ENCODE results near the gene FAT1. TPM values are rescaled to one million over a fixed set of nuclear protein-coding genes. Genes with fewer than 3 reads are reported as not detected.

FAT1 gene
- total and polyA plus RNA-seq, 9 of the 15 experiments (the other 6 are each of a cell fraction or from before 2014, with no cell fraction given), result 6.0 to 38.4 (median 21.4) TPM

DNA sequence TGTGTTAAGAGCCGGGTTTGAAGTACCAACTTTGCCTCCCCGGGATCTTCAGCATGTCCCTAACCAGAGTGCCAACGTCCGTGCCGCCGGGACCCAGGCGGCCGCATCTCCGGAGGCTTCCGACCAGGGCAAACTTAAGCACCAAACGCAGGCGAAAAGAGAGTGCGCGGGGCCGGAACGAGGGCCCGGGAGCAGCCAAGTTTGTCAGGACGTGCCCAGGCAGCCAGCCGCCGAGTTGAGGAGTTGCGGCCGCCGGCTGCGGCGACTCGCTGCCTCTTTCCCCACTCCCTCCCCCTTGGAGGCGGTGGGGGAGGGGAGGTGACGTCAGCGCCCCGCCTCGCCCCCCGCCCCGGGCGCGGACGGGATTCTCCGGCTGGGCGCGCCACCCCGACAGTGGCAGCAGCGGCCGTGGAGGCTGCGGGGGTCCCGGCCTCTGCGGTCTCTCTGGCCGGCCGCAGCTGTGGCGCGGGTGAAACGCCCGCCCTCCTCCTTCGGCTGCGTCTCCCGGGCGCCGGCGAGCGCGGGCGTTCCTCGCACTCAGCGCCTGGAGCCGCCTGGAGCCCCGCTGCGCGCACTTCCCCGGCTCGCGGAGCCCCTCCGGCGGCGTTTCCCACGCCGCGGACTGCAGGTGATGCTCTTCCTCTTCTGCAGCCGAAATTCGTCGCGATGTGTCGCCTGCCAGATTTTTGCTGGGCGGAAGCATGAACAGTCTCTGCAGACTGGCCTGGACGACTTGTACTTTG lies 2.9 kb upstream of the FAT1 start (continued):
- TF ChIP-seq JUN (IDR thresholded peaks at IDR 0.05; ENCODE audit: borderline replicate concordance, low read depth, low read length), result no peak
- peak; percentile 86; the same call in 1 of the 2 replicates for TF ChIP-seq JUN (CRISPR knock-in tag; IDR thresholded peaks at IDR 0.05; ENCODE audit: borderline replicate concordance)
- peak; percentile 31 for TF ChIP-seq FIP1L1 (IDR thresholded peaks at IDR 0.05; ENCODE audit: low read depth, low read length, poor library complexity, severe bottlenecking)
- TF ChIP-seq EGR1 (conservative IDR thresholded peaks at IDR 0.05), result no peak
- TF ChIP-seq, protein P1, sequence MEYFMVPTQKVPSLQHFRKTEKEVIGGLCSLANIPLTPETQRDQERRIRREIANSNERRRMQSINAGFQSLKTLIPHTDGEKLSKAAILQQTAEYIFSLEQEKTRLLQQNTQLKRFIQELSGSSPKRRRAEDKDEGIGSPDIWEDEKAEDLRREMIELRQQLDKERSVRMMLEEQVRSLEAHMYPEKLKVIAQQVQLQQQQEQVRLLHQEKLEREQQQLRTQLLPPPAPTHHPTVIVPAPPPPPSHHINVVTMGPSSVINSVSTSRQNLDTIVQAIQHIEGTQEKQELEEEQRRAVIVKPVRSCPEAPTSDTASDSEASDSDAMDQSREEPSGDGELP (CRISPR knock-in tag; IDR thresholded peaks at IDR 0.05; ENCODE audit: borderline replicate concordance), result peak; percentile 28; the same call in 1 of the 2 replicates
- no peak for TF ChIP-seq GABPB1 (CRISPR knock-in tag; IDR thresholded peaks at IDR 0.05)
- no peak for TF ChIP-seq ZNF175 (CRISPR knock-in tag; IDR thresholded peaks at IDR 0.05; ENCODE audit: low read depth)
- no peak for TF ChIP-seq ZC3H4 (CRISPR knock-in tag; IDR thresholded peaks at IDR 0.05; ENCODE audit: borderline replicate concordance)
- no peak for TF ChIP-seq RBM15 (IDR thresholded peaks at IDR 0.05; ENCODE audit: insufficient read depth, low read length)
- TF ChIP-seq PTTG1 (tag; IDR thresholded peaks at IDR 0.05; ENCODE audit: low read depth), result no peak
- TF ChIP-seq, protein P2, sequence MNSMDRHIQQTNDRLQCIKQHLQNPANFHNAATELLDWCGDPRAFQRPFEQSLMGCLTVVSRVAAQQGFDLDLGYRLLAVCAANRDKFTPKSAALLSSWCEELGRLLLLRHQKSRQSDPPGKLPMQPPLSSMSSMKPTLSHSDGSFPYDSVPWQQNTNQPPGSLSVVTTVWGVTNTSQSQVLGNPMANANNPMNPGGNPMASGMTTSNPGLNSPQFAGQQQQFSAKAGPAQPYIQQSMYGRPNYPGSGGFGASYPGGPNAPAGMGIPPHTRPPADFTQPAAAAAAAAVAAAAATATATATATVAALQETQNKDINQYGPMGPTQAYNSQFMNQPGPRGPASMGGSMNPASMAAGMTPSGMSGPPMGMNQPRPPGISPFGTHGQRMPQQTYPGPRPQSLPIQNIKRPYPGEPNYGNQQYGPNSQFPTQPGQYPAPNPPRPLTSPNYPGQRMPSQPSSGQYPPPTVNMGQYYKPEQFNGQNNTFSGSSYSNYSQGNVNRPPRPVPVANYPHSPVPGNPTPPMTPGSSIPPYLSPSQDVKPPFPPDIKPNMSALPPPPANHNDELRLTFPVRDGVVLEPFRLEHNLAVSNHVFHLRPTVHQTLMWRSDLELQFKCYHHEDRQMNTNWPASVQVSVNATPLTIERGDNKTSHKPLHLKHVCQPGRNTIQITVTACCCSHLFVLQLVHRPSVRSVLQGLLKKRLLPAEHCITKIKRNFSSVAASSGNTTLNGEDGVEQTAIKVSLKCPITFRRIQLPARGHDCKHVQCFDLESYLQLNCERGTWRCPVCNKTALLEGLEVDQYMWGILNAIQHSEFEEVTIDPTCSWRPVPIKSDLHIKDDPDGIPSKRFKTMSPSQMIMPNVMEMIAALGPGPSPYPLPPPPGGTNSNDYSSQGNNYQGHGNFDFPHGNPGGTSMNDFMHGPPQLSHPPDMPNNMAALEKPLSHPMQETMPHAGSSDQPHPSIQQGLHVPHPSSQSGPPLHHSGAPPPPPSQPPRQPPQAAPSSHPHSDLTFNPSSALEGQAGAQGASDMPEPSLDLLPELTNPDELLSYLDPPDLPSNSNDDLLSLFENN (IDR thresholded peaks at IDR 0.05; ENCODE audit: low read depth in 2 of 2, low read length in 2 of 2), result no peak
- peak; percentile 85 for TF ChIP-seq CTBP1 (IDR thresholded peaks at IDR 0.05; ENCODE audit: borderline replicate concordance)
- peak; percentile 71 for TF ChIP-seq SMAD4 (CRISPR knock-in tag; conservative IDR thresholded peaks at IDR 0.05)
- TF ChIP-seq, protein P3, sequence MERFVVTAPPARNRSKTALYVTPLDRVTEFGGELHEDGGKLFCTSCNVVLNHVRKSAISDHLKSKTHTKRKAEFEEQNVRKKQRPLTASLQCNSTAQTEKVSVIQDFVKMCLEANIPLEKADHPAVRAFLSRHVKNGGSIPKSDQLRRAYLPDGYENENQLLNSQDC (CRISPR knock-in tag; IDR thresholded peaks at IDR 0.05), result no peak
- no peak for TF ChIP-seq MTA1 (IDR thresholded peaks at IDR 0.05; ENCODE audit: borderline replicate concordance)
- TF ChIP-seq ZNF41 (CRISPR knock-in tag; conservative IDR thresholded peaks at IDR 0.05), result no peak
- no peak for TF ChIP-seq ZNF444 (CRISPR knock-in tag; IDR thresholded peaks at IDR 0.05)
- TF ChIP-seq SNRNP70 (optimal IDR thresholded peaks at IDR 0.05; ENCODE audit: low read depth, low read length), result no peak
- TF ChIP-seq GATAD2A (IDR thresholded peaks at IDR 0.05), result no peak
- no peak for TF ChIP-seq SLC30A9 (CRISPR knock-in tag; IDR thresholded peaks at IDR 0.05)
- no peak for TF ChIP-seq NFE2L1 (tag; IDR thresholded peaks at IDR 0.05; ENCODE audit: borderline replicate concordance, low read depth)
- TF ChIP-seq BRD4 (IDR thresholded peaks at IDR 0.05), result no peak
- TF ChIP-seq ZNF57 (CRISPR knock-in tag; IDR thresholded peaks at IDR 0.05), result no peak
- TF ChIP-seq, protein P4, sequence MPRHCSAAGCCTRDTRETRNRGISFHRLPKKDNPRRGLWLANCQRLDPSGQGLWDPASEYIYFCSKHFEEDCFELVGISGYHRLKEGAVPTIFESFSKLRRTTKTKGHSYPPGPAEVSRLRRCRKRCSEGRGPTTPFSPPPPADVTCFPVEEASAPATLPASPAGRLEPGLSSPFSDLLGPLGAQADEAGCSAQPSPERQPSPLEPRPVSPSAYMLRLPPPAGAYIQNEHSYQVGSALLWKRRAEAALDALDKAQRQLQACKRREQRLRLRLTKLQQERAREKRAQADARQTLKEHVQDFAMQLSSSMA (CRISPR knock-in tag; IDR thresholded peaks at IDR 0.05), result no peak
- no peak for TF ChIP-seq ZNF75A (CRISPR knock-in tag; IDR thresholded peaks at IDR 0.05)
